GM06990 (cell line): ENCODE data around the gene USP34.

Experiments
- DNase-seq: peaks from one replicate; pipeline ENCODE4 v3.0.0-alpha.2; 2011; ENCODE audit not compliant: insufficient read length; ENCODE audit errors: extremely low read depth
- H3K27me3 ChIP-seq: replicated peaks from 2 replicates; pipeline ENCODE4 v1.6.0; 2011; ENCODE audit warnings: low read length; ENCODE audit not compliant: control insufficient read depth, insufficient read depth
- H3K36me3 ChIP-seq: 2 replicates; pipeline ENCODE4 v1.5.1; 2011; ENCODE audit warnings: low read length; ENCODE audit not compliant: control insufficient read depth, insufficient read depth
- H3K4me3 ChIP-seq: replicated peaks from 2 replicates; pipeline ENCODE4 v1.5.1; 2011; ENCODE audit warnings: low read depth, mild to moderate bottlenecking, control low read depth, low read length
- CTCF ChIP-seq: IDR thresholded peaks from 2 replicates; pipeline ENCODE4 v1.5.1; 2011; ENCODE audit warnings: low read length, control low read depth, mild to moderate bottlenecking, inconsistent platforms; ENCODE audit not compliant: insufficient read depth, poor library complexity, severe bottlenecking

The USP34 gene

GRCh38 chr2:61277756-61278155 is 193.1 kb downstream of the USP34 start:
- no peak for TF ChIP-seq CTCF
- Histone ChIP-seq H3K36me3 (peaks cover 4% of the 10 kb centered on the region), H3K27me3 (no peaks in the 10 kb centered on the region), H3K4me3 (no peak overlapping the region)
- DNase-seq: no peak

- no peaks in the 10 kb centered on the region for H3K27me3 ChIP-seq
- no peak overlapping the region for H3K4me3 ChIP-seq
- H3K36me3 ChIP-seq: peaks cover 2% of the 10 kb centered on the region
- DNase-seq: no peak
- TF ChIP-seq CTCF: no peak
Observed at GRCh38 chr2:61275575-61276184, 195.2 kb downstream of the USP34 start.

- peaks cover 2% of the 10 kb centered on the region for H3K36me3 ChIP-seq
- no peak for TF ChIP-seq CTCF
- no peaks in the 10 kb centered on the region for H3K27me3 ChIP-seq
- no peak for DNase-seq
- H3K4me3 ChIP-seq: no peak overlapping the region
Observed at GRCh38 chr2:61272421-61273070, 198.3 kb downstream of the USP34 start.

- Histone ChIP-seq H3K27me3 (no peaks in the 10 kb centered on the region), H3K4me3 (no peak overlapping the region), H3K36me3 (peaks cover 3% of the 10 kb centered on the region)
- DNase-seq: no peak
- no peak for TF ChIP-seq CTCF
Observed at GRCh38 chr2:61268249-61268648, 202.6 kb downstream of the USP34 start.

- no peak for DNase-seq
- peaks cover 3% of the 10 kb centered on the region for H3K36me3 ChIP-seq
- H3K27me3 ChIP-seq: no peaks in the 10 kb centered on the region
- no peak overlapping the region for H3K4me3 ChIP-seq
- TF ChIP-seq CTCF: no peak
Observed at GRCh38 chr2:61266632-61267505, 204.0 kb downstream of the USP34 start.
